MM.1S (cell line): ENCODE data around the gene TMEM245.

Experiments used
- DNase-seq: peaks from one replicate; pipeline ENCODE4 v3.0.0-alpha.2; 2015
- H2AFZ ChIP-seq: fragments of 300-600 bp; sonication (generic); 2 replicates; pipeline ENCODE4 v1.6.0; 2016; ENCODE audit warnings: antibody characterized with exemption, low read length
- H3F3A ChIP-seq: fragments of 300-600 bp; sonication (generic); 2 replicates; pipeline ENCODE4 v1.6.1; 2016; ENCODE audit warnings: mild to moderate bottlenecking, antibody characterized with exemption, low read length, moderate library complexity, mixed read lengths; ENCODE audit not compliant: insufficient read depth
- H3K27ac ChIP-seq: fragments of 300-600 bp; sonication (generic); 2 replicates; pipeline ENCODE4 v1.5.1; 2016; ENCODE audit warnings: mild to moderate bottlenecking, low read length
- H3K27me3 ChIP-seq: fragments of 300-600 bp; sonication (generic); replicated peaks from 2 replicates; pipeline ENCODE4 v1.6.0; 2016; ENCODE audit warnings: low read length; ENCODE audit not compliant: insufficient read depth
- H3K36me3 ChIP-seq: fragments of 300-600 bp; sonication (generic); replicated peaks from 2 replicates; pipeline ENCODE4 v1.6.1; 2016; ENCODE audit warnings: mild to moderate bottlenecking, low read length, mixed read lengths; ENCODE audit not compliant: insufficient read depth
- H3K4me1 ChIP-seq: fragments of 300-600 bp; sonication (generic); 2 replicates; pipeline ENCODE4 v1.6.1; 2016; ENCODE audit warnings: low read length, mixed read lengths
- H3K4me2 ChIP-seq: fragments of 300-600 bp; sonication (generic); 2 replicates; pipeline ENCODE4 v1.6.0; 2016; ENCODE audit warnings: low read depth, low read length
- H3K4me3 ChIP-seq: fragments of 300-600 bp; sonication (generic); 2 replicates; pipeline ENCODE4 v1.5.1; 2016; ENCODE audit warnings: low read length, mixed read lengths
- H3K79me2 ChIP-seq: fragments of 300-600 bp; sonication (generic); 2 replicates; pipeline ENCODE4 v1.6.1; 2016; ENCODE audit warnings: mixed run types, low read length, mixed read lengths
- H3K9ac ChIP-seq: fragments of 300-600 bp; sonication (generic); 2 replicates; pipeline ENCODE4 v1.6.1; 2016; ENCODE audit warnings: low read length, mixed read lengths
- H3K9me2 ChIP-seq: fragments of 300-600 bp; sonication (generic); replicated peaks from 2 replicates; pipeline ENCODE4 v1.6.1; 2016; ENCODE audit warnings: mild to moderate bottlenecking, low read length, mixed read lengths; ENCODE audit not compliant: insufficient read depth
- H3K9me3 ChIP-seq: fragments of 300-600 bp; sonication (generic); replicated peaks from 2 replicates; pipeline ENCODE4 v1.6.1; 2016; ENCODE audit warnings: mild to moderate bottlenecking, low read length, mixed read lengths; ENCODE audit not compliant: insufficient read depth
- H4K20me1 ChIP-seq: fragments of 300-600 bp; sonication (generic); 2 replicates; pipeline ENCODE4 v1.6.1; 2016; ENCODE audit warnings: mild to moderate bottlenecking, low read length, moderate library complexity, mixed read lengths; ENCODE audit not compliant: insufficient read depth
- EZH2 ChIP-seq: fragments of 300-600 bp; sonication (generic); optimal IDR thresholded peaks from 2 replicates; pipeline ENCODE3; 2017; ENCODE audit warnings: low read depth, mild to moderate bottlenecking, antibody characterized with exemption, low read length, mixed read lengths
- EZH2phosphoT487 ChIP-seq: fragments of 300-600 bp; sonication (generic); IDR thresholded peaks from 2 replicates; pipeline ENCODE4 v1.6.1; 2018; ENCODE audit warnings: antibody characterized with exemption, low read length
- TF ChIP-seq, protein P1 (sequence below): fragments of 300-600 bp; sonication (generic); IDR thresholded peaks from 2 replicates; pipeline ENCODE4 v1.5.1; 2016; ENCODE audit warnings: antibody characterized with exemption, low read length, mixed read lengths

TMEM245 gene

DNA sequence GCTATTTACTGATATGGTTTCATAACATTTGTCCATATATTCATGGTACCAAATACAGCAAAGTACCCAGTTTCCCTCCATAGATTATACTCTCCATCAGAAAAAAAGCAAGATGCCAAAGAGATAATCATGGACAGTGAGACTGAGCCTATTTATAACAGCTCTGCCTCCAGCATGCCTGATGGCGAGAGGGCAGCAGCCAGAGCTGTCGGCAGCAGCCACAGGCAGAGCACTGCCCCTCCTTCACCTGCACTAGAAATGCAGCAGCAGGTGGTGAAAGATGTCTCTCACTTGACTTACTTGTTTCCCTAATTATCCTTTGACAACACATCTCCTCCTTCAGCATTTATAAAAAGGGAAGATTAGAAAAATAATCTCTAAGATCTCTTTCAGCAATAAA, 138.9 kb downstream of the TMEM245 start:
- Histone ChIP-seq H4K20me1 (no peaks in the 10 kb centered on the region), H3K9me2 (no peaks in the 10 kb centered on the region), H3K27me3 (no peaks in the 10 kb centered on the region), H3K27ac (no peak overlapping the region), H3K9me3 (no peaks in the 10 kb centered on the region), H2AFZ (no peak overlapping the region), H3K79me2 (no peaks in the 10 kb centered on the region), H3K9ac (no peak overlapping the region), H3F3A (no peaks in the 10 kb centered on the region), H3K4me2 (no peak overlapping the region), H3K36me3 (no peaks in the 10 kb centered on the region), H3K4me3 (no peak overlapping the region), H3K4me1 (no peaks in the 10 kb centered on the region)
- TF ChIP-seq EZH2, result no peak
- DNase-seq, result no peak

DNA sequence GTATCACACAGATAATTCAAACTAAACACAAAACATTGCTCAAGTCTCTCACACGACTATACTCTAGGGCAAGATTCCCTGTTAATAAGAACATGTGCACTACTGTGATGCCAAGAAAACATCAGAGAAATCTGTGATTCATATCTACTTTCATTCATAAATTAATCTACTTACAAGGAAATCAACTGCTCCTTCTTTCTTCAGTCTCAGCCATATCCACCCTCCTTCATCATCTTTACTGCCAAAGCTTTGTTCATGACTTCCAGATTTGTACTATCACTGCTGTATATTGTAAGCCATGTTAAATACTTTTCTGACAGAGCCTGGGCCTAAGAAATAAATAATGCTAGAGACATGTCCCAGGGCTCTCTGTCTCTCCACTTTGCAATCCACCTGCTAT, 141.5 kb downstream of the TMEM245 start:
- Histone ChIP-seq H3F3A (no peaks in the 10 kb centered on the region), H3K79me2 (no peaks in the 10 kb centered on the region), H3K9me2 (no peaks in the 10 kb centered on the region), H3K9ac (no peak overlapping the region), H3K27me3 (no peaks in the 10 kb centered on the region), H3K36me3 (no peaks in the 10 kb centered on the region), H3K4me3 (no peak overlapping the region), H4K20me1 (no peaks in the 10 kb centered on the region), H3K9me3 (no peaks in the 10 kb centered on the region), H3K4me1 (no peaks in the 10 kb centered on the region), H3K27ac (no peak overlapping the region), H2AFZ (no peak overlapping the region), H3K4me2 (no peak overlapping the region)
- TF ChIP-seq EZH2phosphoT487 (no peak), EZH2 (no peak)
- TF ChIP-seq, protein P1, sequence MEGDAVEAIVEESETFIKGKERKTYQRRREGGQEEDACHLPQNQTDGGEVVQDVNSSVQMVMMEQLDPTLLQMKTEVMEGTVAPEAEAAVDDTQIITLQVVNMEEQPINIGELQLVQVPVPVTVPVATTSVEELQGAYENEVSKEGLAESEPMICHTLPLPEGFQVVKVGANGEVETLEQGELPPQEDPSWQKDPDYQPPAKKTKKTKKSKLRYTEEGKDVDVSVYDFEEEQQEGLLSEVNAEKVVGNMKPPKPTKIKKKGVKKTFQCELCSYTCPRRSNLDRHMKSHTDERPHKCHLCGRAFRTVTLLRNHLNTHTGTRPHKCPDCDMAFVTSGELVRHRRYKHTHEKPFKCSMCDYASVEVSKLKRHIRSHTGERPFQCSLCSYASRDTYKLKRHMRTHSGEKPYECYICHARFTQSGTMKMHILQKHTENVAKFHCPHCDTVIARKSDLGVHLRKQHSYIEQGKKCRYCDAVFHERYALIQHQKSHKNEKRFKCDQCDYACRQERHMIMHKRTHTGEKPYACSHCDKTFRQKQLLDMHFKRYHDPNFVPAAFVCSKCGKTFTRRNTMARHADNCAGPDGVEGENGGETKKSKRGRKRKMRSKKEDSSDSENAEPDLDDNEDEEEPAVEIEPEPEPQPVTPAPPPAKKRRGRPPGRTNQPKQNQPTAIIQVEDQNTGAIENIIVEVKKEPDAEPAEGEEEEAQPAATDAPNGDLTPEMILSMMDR, result no peak
- DNase-seq, result no peak

DNA sequence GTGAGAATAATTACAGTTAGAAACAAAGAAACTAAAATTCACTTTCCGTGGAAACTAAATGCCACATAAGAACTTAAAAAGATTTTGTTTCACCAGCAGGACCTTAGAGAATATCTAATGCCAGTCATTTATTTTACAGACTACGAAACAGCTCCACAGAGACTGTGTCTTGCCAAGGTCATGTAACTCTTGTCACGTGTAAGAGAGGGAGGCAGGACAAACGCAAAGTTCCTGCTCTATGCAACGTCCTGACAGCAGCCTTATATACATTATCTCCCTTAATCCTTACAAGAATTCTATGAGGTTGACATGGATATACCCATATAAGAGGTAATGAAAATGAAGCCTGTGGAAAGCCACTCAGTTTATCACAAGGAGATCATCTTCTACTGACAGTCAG, 145.9 kb downstream of the TMEM245 start:
- H3K9ac ChIP-seq, result no peak overlapping the region
- no peak for DNase-seq
- H3F3A ChIP-seq, result no peaks in the 10 kb centered on the region
- no peaks in the 10 kb centered on the region for H3K4me1 ChIP-seq
- no peaks in the 10 kb centered on the region for H3K9me3 ChIP-seq
- H3K9me2 ChIP-seq, result no peaks in the 10 kb centered on the region
- no peak overlapping the region for H2AFZ ChIP-seq
- H3K27me3 ChIP-seq, result no peaks in the 10 kb centered on the region
- no peak overlapping the region for H3K4me3 ChIP-seq
- H3K79me2 ChIP-seq, result no peaks in the 10 kb centered on the region
- no peak overlapping the region for H3K27ac ChIP-seq
- no peak overlapping the region for H3K4me2 ChIP-seq
- no peaks in the 10 kb centered on the region for H4K20me1 ChIP-seq
- no peak for TF ChIP-seq EZH2phosphoT487
- no peak for TF ChIP-seq EZH2
- TF ChIP-seq, protein P1, result no peak
- H3K36me3 ChIP-seq, result no peaks in the 10 kb centered on the region

DNA sequence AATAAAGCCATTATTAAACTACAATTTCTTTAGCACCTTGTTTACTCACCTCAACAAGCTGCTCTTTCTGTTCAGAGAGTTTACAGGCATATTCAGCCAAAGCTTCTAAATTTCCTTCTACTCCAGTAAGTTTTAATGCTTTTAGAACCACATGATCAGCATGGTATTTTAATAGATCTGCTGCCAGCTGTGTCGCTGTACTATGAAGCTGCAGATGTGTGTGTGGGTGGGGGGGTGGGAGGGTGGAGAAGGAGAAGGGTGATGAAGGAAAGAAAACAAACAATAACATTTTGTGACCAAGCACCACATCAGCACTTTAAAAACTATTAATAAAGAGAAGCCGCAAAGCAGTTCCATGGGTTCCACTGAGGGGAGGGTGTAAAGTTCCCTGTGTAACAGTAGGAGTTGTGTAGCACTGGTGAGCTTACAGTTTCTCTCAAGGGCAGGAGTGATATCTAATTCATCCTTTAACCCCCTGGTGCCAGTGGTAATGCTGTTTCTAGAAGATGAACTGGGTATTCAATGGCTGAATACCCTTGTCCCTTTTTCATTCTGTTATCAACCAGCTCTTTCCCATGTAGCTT, 147.0 kb downstream of the TMEM245 start:
- H3K27ac ChIP-seq, result no peak overlapping the region
- no peaks in the 10 kb centered on the region for H4K20me1 ChIP-seq
- no peak overlapping the region for H2AFZ ChIP-seq
- TF ChIP-seq, protein P1, result no peak
- TF ChIP-seq EZH2phosphoT487, result no peak
- TF ChIP-seq EZH2, result no peak
- no peaks in the 10 kb centered on the region for H3F3A ChIP-seq
- no peaks in the 10 kb centered on the region for H3K27me3 ChIP-seq
- no peak for DNase-seq
- H3K4me1 ChIP-seq, result no peaks in the 10 kb centered on the region
- no peaks in the 10 kb centered on the region for H3K36me3 ChIP-seq
- no peaks in the 10 kb centered on the region for H3K9me2 ChIP-seq
- H3K9ac ChIP-seq, result no peak overlapping the region
- no peak overlapping the region for H3K4me2 ChIP-seq
- H3K9me3 ChIP-seq, result no peaks in the 10 kb centered on the region
- no peaks in the 10 kb centered on the region for H3K79me2 ChIP-seq
- H3K4me3 ChIP-seq, result no peak overlapping the region
